GM15510 (cell line): Measurements from ENCODE around the gene PPRC1.

ENCODE experiments used
- POLR2A ChIP-seq: IDR thresholded peaks from 3 replicates; pipeline ENCODE4 v1.6.1; 2011; ENCODE audit warnings: borderline replicate concordance; ENCODE audit not compliant: insufficient read length; ENCODE audit errors: extremely low read depth

PPRC1 gene

DNA sequence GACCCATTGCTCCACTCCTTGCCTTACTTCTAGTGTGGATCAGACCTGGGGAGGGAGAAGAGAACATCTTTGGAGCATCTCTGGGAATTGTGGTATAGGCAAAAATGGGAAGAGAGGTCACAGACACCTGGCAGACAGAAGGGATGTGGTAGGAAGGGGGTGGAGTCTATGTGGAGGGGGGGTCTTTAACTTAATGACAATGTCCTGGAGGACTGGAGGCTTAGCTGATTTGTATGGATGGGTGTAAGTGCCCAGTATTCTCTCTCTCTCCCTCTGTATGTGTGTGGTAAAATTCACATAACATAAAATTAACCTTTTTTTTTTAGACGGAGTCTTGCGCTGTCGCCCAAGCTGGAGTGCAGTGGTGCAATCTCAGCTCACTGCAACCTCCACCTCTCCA lies 9.6 kb upstream of the PPRC1 start:
- no peak for TF ChIP-seq POLR2A

DNA sequence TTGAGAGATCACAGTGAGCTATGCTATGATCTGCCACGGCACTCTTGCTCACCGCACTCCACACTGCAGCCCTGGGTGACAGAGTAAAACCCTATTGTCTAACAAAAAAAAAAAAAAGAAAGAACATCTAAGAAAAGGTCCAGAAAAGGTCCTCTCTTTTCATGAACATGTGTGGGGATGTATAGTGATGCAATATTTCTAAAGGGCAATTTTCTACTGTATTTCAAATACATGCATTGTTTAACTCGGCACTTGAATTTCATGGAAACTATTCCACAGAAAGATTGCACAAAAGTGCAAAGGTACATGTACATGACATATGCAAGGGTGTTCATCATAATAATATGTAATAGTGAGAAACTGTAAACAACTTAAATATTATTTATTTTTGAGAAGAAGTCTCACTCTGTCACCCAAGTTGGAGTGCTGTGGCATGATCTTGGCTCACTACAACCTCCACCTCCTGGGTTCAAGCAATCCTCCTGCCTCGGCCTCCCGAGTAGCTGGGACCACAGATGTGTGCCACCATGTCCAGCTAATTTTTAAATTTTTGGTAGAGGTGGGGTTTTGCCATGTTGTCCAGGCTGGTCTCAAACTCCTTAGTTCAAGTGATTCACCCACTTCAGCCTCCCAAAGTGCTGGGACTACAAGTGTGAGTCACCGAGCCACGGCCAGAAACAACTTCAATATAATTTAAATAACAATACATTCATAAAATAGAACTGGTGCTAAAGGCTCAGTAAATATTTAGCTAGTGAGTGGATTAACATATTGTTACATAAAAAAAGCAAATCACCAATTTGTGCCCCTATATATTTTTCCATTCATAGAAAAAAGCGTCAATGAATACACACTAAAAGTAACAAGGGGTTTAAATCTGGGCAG lies 1.3 kb upstream of the PPRC1 start:
- TF ChIP-seq POLR2A, result no peak

DNA sequence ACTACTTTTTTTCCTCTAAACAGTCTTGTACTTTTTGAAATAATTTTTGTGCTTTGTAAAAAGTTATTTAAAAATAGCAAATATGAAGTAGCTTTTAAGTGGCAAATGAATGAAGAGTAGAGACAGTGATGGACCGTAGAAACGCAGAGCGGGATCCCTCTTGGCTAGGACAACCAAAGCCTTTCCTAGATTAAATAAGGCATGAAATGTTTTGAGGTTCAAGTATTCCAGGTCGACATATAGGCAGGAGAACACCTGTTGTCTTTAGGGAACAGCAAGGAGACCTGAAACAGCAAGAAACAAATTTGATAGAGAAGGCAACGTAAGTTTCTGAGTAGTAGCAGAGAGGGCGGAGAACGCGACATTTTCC lies 662 bp upstream of the PPRC1 start:
- TF ChIP-seq POLR2A, result no peak

DNA sequence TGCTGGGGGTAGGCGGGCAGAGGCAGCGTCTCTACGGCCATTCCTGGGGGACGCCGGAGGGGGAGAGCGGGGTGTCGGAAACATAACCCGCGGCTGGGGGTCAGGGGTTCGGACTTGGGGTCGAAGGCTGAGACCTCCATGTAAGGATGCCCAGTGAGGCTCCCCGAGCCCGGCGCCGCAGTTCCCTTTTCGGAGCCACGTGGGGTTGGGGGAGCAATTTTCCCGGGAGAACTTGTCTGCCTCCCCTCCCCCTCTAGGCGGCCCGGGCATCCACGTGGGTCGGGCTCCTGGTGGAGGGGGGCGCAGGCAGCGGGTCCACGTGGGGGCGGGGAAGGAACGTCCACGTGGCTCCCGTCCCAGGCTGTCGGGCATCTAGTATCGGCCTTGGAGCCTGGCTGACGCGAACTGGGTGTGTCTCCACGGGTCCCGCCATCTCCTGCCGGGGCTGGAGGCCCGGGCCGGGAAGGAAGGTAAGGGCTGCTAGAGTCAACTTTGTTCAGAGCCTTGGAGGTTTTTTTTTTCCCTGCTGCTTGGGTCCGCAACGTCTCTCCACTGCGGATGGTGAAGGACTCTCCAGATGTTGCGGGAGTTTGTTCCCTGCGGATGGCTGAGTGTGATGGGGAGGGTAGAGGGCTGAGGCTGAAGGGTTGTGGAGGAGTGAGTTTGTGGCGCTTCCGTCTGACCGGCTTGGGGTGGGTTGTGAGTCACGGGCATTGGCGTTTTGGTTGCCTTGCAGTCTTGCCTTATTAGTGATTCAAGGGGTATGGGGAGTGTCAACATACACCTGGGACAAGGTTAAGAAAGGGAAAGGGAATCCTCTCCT lies 744 bp downstream of the PPRC1 start:
- no peak for TF ChIP-seq POLR2A

DNA sequence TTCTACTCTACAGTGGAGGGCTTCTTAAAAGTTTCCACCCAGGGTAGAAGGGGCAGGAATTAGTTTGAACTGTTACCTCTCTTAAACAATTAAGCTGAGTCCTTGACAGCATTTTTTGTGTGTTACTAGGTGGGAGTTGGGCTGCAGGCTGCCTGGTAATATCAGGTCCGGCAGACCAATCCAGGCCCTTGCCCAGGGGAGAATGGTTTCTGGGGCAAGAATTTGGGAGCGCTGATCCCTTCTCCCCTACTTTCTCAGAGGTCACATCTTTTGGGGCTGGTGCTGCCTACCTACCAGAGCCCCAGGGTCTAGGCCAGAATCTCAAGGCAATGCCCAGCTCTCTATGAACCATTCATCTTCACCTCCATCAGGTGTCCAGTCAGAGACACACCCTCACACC lies 1.6 kb downstream of the PPRC1 start:
- no peak for TF ChIP-seq POLR2A

DNA sequence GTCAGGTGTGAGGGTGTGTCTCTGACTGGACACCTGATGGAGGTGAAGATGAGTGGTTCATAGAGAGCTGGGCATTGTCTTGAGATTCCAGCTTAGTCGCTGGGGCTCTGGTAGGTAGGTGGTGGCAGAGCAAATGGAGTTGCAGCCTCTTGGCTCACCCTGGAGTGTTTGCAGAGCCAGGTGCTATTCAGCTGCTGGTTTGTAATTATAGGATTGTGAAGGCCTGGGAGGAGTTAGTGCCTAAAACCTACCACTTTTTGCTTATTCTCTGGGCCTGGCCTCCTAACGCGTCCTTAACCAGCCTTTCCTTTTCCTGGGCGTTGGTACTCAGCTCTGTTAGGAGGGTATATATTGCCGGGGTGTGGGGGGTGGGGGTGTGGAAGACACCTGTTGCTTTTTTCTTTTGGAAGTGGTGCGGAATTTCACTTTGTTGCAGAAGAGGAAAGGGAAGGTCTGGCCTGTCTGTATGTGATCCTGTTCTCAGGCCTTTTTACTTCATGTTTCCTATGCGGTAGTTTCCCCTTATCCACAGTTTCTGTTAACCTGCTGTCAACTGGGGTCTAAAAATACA lies 3.2 kb downstream of the PPRC1 start:
- no peak for TF ChIP-seq POLR2A

DNA sequence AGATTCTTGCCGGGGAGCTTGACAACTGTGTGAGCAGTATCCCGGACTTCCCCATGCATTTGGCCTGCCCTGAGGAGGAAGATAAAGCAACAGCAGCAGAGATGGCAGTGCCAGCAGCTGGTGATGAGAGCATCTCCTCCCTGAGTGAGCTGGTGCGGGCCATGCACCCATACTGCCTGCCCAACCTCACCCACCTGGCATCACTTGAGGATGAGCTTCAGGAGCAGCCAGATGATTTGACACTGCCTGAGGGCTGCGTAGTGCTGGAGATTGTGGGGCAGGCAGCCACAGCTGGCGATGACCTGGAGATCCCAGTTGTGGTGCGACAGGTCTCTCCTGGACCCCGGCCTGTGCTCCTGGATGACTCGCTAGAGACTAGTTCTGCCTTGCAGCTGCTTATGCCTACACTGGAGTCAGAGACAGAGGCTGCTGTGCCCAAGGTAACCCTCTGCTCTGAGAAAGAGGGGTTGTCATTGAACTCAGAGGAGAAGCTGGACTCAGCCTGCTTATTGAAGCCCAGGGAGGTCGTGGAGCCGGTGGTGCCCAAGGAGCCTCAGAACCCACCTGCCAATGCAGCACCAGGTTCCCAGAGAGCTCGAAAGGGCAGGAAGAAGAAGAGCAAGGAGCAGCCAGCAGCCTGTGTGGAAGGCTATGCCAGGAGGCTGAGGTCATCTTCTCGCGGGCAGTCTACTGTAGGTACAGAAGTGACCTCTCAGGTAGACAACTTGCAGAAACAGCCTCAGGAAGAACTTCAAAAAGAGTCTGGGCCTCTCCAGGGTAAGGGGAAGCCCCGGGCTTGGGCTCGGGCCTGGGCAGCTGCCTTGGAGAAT lies 6.7 kb downstream of the PPRC1 start:
- TF ChIP-seq POLR2A, result no peak

DNA sequence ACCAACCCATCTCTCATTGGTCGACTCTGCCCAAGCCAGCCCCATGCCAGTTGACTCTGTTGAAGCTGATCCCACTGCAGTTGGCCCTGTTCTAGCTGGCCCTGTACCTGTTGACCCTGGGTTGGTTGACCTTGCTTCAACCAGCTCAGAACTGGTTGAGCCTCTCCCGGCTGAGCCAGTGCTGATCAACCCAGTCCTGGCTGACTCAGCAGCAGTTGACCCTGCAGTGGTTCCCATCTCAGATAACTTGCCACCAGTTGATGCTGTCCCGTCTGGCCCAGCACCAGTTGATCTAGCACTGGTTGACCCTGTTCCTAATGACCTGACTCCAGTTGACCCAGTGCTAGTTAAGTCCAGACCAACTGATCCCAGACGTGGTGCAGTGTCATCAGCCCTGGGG lies 7.4 kb downstream of the PPRC1 start:
- TF ChIP-seq POLR2A, result no peak

DNA sequence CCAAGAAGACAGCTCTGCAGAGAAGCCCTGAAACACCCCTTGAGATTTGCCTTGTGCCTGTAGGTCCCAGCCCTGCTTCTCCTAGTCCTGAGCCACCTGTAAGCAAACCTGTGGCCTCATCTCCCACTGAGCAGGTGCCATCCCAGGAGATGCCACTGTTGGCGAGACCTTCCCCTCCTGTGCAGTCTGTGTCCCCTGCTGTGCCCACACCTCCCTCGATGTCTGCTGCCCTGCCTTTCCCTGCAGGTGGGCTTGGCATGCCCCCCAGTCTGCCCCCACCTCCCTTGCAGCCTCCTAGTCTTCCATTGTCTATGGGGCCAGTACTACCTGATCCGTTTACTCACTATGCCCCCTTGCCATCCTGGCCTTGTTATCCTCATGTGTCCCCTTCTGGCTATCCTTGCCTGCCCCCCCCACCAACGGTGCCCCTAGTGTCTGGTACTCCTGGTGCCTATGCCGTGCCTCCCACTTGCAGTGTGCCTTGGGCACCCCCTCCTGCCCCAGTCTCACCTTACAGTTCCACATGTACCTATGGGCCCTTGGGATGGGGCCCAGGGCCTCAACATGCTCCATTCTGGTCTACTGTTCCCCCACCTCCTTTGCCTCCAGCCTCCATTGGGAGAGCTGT lies 8.2 kb downstream of the PPRC1 start:
- no peak for TF ChIP-seq POLR2A

DNA sequence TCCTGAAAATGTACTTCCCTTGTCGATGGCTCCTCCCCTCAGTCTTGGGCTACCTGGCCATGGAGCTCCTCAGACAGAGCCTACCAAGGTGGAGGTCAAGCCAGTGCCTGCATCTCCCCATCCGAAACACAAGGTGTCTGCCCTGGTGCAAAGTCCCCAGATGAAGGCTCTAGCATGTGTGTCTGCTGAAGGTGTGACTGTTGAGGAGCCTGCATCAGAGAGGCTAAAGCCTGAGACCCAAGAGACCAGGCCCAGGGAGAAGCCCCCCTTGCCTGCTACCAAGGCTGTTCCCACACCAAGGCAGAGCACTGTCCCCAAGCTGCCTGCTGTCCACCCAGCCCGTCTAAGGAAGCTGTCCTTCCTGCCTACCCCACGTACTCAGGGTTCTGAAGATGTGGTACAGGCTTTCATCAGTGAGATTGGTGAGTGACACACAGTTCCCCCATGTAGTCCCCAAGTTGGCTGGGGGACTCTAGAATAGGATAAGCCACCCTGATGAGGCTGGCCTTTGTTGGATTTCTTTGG lies 8.8 kb downstream of the PPRC1 start:
- no peak for TF ChIP-seq POLR2A

DNA sequence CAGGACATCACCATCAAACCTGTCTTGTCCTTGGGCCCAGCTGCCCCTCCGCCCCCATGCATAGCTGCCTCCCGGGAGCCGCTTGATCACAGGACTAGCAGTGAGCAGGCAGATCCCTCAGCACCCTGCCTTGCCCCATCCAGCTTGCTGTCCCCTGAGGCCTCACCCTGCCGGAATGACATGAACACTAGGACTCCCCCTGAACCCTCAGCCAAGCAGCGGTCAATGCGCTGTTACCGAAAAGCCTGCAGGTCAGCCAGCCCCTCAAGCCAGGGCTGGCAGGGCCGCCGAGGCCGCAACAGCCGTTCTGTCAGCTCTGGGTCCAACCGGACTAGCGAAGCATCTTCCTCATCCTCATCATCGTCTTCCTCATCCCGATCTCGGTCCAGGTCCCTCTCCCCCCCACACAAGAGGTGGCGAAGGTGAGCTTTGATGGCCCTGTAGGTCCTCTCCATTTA lies 14.2 kb downstream of the PPRC1 start:
- no peak for TF ChIP-seq POLR2A

DNA sequence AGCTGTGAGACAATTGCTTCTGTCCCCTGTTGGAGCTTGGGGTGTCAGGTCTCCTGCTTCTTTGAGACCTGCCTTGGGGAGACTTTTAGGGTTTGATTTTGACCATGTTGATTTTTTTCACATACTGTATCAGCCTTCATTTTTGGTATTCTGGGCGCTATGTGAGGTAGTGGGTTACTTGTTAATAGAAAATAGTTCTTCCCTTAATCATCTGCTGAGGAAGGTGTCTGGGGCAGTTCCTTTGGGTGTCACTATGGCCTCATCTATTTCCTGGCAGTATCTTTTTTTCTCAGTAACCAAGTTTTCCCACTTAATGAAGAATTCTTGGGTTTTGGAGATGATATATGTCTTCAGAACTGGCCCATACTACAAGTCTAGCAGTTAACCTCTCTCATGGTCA lies 14.7 kb downstream of the PPRC1 start:
- TF ChIP-seq POLR2A, result no peak

DNA sequence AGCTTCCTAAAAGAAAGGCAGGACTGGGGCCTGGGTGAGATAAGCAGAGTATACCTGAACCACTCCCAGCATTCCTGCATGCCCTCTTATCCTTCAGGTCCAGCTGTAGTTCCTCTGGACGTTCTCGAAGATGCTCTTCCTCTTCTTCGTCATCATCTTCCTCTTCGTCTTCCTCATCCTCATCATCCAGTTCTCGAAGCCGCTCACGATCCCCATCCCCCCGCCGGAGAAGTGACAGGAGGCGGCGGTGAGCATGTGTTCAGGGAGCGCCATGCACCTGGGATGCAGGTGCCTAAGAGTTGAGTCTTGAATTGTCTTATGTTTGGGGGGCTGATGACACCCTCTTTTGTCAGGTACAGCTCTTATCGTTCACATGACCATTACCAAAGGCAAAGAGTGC lies 15.4 kb downstream of the PPRC1 start:
- no peak for TF ChIP-seq POLR2A
